ENCODE measurements around the gene ADAMTS14.

DNA sequence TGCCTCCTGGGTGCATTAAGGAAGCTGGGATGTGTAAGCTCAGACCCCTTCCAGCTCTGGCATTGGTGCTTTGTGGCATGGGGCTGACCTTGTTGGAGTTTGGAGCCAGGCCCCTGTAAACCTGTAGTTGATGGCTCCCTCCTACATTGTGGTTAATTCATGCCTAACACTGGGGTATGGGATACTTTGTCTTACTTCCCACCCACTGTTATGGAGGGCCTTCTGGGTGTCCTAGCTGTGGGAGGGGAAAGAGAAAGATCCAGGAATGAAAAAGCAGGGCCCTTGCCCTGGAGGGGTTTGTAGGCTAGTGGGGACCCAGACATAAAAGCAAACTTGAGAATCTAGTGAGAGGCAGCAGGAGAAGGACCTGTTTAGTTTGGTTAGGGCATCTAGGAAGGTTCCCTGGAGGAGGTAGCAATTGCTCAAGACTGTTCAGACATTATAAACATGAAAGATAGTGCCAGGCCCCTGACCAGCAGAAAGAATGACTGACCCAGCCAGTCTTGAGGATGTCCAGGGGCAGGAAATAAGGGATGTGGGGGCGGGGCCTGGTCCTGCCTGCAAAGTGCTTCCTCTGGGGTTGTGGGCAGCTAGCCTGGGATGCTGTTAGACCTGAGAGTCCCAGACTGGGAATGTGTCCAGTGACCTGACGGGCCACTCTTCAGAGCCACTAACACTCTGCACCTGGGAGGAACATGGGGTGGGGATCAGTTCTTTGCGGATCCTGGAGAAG lies 6.6 kb downstream of the ADAMTS14 start:
- TF ChIP-seq, protein P1, sequence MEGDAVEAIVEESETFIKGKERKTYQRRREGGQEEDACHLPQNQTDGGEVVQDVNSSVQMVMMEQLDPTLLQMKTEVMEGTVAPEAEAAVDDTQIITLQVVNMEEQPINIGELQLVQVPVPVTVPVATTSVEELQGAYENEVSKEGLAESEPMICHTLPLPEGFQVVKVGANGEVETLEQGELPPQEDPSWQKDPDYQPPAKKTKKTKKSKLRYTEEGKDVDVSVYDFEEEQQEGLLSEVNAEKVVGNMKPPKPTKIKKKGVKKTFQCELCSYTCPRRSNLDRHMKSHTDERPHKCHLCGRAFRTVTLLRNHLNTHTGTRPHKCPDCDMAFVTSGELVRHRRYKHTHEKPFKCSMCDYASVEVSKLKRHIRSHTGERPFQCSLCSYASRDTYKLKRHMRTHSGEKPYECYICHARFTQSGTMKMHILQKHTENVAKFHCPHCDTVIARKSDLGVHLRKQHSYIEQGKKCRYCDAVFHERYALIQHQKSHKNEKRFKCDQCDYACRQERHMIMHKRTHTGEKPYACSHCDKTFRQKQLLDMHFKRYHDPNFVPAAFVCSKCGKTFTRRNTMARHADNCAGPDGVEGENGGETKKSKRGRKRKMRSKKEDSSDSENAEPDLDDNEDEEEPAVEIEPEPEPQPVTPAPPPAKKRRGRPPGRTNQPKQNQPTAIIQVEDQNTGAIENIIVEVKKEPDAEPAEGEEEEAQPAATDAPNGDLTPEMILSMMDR (IDR thresholded peaks at IDR 0.05; ENCODE audit: insufficient read depth, low read depth, low read length), result no peak
- TF ChIP-seq EZH2 (IDR thresholded peaks at IDR 0.05; ENCODE audit: insufficient read depth, low read length), result no peak

All from astrocyte (in vitro differentiated cells and primary cell).